Measurements from ENCODE around the gene CYP4X1.
"Not testable (repeated sequence)": the region's sequence is repeated elsewhere in the genome, so short reads cannot be mapped to it uniquely, and the experiment has no call there.

CYP4X1 gene

DNA sequence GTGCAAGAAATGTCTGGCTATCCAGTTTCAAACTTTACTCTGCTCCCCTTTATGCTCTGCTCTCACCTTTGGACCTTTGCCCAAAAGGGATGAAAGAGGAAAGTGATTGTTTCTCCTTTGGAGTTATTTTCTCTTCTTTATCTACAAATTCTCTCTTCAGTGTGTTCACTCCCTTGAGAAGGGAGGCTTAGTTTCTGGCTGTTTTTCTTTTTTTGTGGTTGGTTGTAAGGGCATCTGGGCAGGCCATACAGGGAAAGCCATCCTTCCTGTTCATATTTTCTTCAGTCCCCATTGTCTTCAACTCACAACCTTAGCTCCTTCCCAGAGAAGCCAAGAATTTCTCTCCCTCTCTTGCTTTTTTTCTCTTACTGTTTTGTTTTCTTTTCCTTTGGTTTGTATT lies 46.0 kb downstream of the CYP4X1 start:
- not testable (repeated sequence) for DNase-seq (ENCODE audit: extremely low read depth in 1 of 2, low read depth in 1 of 2)

DNA sequence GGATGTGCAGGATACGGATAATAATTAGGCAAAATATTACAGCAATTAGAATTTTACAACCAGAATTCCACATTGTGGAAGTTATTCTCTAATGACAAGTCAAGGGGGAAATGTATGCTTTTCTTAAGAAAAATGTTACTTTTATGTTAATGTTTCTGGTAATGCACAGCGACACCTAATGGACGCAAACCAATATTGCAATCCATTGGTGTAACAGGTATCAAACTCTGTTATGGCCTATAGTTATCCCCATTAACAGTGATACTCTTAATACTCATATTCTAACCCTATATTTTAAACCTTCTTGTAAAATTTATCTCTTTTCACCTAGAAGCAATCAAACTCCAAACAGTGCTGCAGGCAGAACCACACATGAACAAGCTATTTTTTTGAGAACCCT lies 65.9 kb downstream of the CYP4X1 start:
- DNase-seq (ENCODE audit: extremely low read depth in 1 of 2, low read depth in 1 of 2) = not testable (repeated sequence)

DNA sequence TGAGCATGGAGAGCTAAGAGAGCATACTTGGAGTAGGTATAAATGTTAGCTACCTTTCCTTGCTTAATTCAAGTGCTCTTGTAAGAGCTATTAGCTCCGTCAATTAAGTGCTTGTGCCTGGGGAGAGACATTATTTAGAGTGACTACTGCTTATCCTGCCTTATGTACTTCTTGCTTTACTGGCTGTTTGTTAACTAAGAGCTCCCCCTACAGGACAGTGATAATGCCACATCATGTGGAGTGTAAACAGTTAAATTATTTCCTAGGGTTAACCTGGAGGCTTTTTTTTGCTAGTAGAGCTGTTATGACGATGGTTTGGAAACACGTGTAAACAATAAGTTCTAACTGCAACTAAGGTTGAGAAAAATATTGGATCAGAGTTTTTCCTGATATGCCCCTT lies 68.0 kb downstream of the CYP4X1 start:
- DNase-seq (ENCODE audit: extremely low read depth in 1 of 2, low read depth in 1 of 2) = not testable (repeated sequence)
